T-helper 1 cell treated with Interleukin-12 subunit alpha and Interleukin-12 subunit beta and Interleukin-4 antibody, amounts not matched to agents 30 μg/mL and 1 μg/mL, for 36 hours (primary cell): ENCODE data around the gene KTN1.
A peak's percentile ranks its signal among the peaks of the same experiment; 100 is the strongest.

Experiments used
- H3K27ac Mint-ChIP-seq: one replicate; pipeline ENCODE4 v1.8.0; 2021; ENCODE audit warnings: mild to moderate bottlenecking, mixed read lengths
- H3K27me3 Mint-ChIP-seq: one replicate; pipeline ENCODE4 v1.8.0; 2021; ENCODE audit warnings: low read depth, mixed read lengths
- H3K36me3 Mint-ChIP-seq: one replicate; pipeline ENCODE4 v1.8.0; 2021; ENCODE audit warnings: low read depth, mixed read lengths
- H3K4me1 Mint-ChIP-seq: one replicate; pipeline ENCODE4 v1.8.0; 2021; ENCODE audit warnings: low read depth, mixed read lengths
- H3K4me3 Mint-ChIP-seq: one replicate; pipeline ENCODE4 v1.8.0; 2021; ENCODE audit warnings: mild to moderate bottlenecking, moderate library complexity, mixed read lengths
- H3K9me3 Mint-ChIP-seq: one replicate; pipeline ENCODE4 v1.8.0; 2021; ENCODE audit warnings: mixed read lengths

KTN1 gene, protein sequence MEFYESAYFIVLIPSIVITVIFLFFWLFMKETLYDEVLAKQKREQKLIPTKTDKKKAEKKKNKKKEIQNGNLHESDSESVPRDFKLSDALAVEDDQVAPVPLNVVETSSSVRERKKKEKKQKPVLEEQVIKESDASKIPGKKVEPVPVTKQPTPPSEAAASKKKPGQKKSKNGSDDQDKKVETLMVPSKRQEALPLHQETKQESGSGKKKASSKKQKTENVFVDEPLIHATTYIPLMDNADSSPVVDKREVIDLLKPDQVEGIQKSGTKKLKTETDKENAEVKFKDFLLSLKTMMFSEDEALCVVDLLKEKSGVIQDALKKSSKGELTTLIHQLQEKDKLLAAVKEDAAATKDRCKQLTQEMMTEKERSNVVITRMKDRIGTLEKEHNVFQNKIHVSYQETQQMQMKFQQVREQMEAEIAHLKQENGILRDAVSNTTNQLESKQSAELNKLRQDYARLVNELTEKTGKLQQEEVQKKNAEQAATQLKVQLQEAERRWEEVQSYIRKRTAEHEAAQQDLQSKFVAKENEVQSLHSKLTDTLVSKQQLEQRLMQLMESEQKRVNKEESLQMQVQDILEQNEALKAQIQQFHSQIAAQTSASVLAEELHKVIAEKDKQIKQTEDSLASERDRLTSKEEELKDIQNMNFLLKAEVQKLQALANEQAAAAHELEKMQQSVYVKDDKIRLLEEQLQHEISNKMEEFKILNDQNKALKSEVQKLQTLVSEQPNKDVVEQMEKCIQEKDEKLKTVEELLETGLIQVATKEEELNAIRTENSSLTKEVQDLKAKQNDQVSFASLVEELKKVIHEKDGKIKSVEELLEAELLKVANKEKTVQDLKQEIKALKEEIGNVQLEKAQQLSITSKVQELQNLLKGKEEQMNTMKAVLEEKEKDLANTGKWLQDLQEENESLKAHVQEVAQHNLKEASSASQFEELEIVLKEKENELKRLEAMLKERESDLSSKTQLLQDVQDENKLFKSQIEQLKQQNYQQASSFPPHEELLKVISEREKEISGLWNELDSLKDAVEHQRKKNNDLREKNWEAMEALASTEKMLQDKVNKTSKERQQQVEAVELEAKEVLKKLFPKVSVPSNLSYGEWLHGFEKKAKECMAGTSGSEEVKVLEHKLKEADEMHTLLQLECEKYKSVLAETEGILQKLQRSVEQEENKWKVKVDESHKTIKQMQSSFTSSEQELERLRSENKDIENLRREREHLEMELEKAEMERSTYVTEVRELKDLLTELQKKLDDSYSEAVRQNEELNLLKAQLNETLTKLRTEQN (N-terminal part only)

DNA sequence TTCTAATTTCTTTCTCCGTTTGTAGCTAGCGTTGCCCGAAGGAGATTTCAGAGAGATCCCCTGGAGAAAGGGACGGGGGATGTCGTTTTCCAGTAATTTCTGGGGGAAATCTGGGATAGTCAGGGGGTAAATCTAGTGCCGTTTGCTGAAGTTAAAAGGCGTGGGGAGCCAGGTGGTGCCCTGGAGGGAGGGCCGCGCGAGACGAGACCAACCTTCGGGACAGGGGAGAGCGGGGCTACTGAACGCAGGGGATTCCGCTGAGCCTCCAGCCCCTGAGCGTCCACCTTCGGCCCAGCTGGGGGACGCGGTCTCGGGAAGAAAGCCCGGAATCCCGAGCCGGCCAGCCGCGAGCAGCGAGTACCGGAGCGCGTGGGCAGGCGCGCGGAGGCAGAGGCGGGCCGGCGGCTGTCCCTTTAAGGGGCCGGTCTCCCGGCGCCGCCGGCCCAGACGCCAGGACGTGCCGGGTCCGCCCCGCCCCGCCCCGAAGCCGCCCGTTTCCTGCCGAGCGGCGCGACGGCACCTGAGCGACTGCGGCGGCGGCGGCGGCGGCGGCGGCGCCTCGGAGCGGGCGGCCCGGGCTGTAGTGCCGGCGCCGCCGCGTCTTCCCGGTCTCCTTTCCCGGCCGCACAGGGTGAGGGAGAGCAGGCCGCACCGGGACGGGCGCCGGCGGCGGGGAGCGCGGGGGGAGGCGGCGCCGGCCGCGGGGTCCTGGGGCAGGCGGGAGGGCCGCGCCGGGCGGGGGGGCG lies at the start of gene KTN1:
Gene KTN1 (plus strand): TSS at position 484 of the 746 bp plus-strand sequence. CDS start 31,842 bp downstream, outside the sequence.
- peaks cover 27% of the 10 kb centered on the region for H3K4me1 Mint-ChIP-seq
- peak within 1 kb of the TSS; percentile 89 for H3K27ac Mint-ChIP-seq
- H3K27me3 Mint-ChIP-seq, result no peaks in the 10 kb centered on the region
- H3K4me3 Mint-ChIP-seq, result peak within 1 kb of the TSS; percentile 92
- H3K9me3 Mint-ChIP-seq, result no peaks in the 10 kb centered on the region
- no peaks in the 10 kb centered on the region for H3K36me3 Mint-ChIP-seq

DNA sequence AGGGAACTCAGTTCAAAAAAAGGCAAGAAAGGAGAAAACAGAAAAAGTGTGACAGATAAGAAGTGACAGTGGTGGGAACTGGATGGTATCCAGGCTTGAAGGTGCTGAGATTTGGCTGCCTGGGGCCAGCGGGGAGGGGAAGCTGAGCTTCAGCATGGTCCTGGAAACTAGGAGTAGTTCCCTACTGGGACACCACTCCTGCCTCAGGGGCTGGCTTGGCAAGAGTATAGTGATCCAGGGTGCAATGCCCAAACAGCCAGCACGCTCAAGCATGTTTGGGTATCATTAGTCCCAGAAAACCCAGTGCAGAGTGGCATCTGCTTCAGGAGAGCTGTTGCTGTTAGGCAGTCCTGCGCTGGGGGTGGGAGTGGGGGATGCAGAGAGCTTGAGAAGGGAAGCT lies 49.5 kb upstream of the KTN1 start:
- no peaks in the 10 kb centered on the region for H3K4me1 Mint-ChIP-seq
- H3K27ac Mint-ChIP-seq, result no peak overlapping the region
- H3K4me3 Mint-ChIP-seq, result no peak overlapping the region
- no peaks in the 10 kb centered on the region for H3K9me3 Mint-ChIP-seq
- H3K36me3 Mint-ChIP-seq, result no peaks in the 10 kb centered on the region
- peaks cover 7% of the 10 kb centered on the region for H3K27me3 Mint-ChIP-seq

DNA sequence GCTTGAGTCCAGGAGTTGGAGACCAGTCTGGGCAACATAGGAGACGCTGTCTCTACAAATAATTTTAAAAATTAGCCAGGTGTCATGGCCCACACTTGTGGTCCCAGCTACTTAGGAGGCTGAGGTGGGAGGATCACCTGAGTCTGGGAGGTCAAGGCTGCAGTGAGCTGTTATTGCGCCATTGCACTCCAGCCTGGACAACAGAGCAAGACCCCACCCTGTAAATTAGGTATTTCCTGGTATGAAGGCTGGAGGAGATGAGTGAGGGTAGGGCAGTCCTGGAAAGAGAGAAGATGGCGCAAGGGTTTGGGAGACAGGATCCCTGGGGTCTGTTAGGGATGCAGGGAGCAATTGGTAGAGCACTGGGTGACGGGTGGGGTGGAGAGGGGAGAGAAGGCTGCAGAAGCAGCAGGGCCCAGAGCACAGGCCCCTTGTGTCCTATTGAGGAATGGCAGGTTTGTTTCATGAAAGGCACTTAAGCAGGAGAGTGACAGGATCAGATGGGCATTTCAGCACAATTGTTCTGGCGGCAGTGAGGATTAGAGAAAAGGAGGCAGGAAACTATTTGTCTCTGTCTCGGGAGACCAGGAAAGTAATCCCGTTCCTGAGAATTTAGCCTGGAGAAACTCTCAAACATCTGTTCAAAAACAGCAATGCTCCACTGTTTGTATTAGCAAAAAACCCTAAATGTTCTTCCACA lies 47.2 kb upstream of the KTN1 start:
- Mint-ChIP-seq H3K27ac (no peak overlapping the region), H3K4me3 (no peak overlapping the region), H3K4me1 (no peaks in the 10 kb centered on the region)

DNA sequence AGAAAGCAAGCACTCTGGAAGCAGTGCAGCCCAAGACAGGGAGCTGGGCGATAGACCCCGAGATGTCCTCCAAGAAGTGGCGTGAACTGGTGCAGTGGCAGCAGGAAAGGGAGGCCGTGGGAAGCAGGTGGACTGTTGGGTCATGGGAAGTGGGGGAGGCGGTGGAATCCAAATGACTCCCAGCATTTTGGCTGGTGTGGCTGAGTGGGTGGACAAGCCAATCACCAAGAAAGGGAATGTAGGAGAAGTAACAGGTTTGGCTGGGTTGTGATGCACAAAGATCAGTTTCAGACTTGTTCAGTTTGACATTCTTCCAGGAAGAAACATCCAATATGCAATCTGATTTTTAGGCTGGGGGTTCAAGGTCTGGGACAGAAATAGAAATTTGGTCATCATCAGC lies 46.0 kb upstream of the KTN1 start:
- no peak overlapping the region for H3K27ac Mint-ChIP-seq

More for the DNA sequence above, 47.2 kb upstream of the KTN1 start:
- H3K27me3 Mint-ChIP-seq, result peaks cover 5% of the 10 kb centered on the region
- H3K9me3 Mint-ChIP-seq, result peaks cover 8% of the 10 kb centered on the region
- H3K36me3 Mint-ChIP-seq, result peaks cover 2% of the 10 kb centered on the region

DNA sequence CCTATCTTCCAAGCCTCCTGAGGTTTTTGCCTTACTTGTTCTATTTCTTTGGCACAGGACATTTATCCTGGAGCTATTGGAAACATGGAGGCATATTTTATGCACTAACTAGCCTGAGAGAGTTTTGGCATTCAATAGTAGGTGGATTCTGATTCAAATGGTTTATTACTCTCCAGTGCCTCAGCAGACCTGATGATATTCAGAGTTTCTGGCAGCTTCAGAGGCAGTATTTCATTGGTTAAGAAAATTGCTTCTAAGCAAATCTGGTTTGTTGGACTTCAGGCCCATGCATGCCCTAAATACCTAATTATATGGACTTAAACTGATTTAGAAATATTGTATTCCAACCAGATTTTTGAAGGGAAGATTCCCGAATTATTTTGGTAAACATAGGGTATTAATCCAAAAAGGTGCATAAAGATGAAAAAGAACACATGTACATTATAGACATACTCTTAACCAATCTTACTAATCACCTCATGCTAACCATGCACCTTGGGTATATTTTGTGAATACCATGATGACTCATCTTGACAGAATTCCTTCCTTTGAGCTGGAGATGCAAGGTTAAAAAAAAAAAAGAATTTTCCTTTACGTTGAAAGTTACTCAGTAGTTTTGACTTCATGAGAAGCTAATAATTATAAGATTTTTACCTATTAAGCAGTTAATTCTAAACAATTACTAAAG lies 44.3 kb upstream of the KTN1 start:
- no peak overlapping the region for H3K27ac Mint-ChIP-seq
- H3K36me3 Mint-ChIP-seq, result peaks cover 2% of the 10 kb centered on the region
- H3K4me1 Mint-ChIP-seq, result no peaks in the 10 kb centered on the region
- H3K4me3 Mint-ChIP-seq, result no peak overlapping the region
- H3K9me3 Mint-ChIP-seq, result peaks cover 8% of the 10 kb centered on the region
- H3K27me3 Mint-ChIP-seq, result no peaks in the 10 kb centered on the region

More for the DNA sequence above, 46.0 kb upstream of the KTN1 start:
- peaks cover 2% of the 10 kb centered on the region for H3K36me3 Mint-ChIP-seq
- peaks cover 3% of the 10 kb centered on the region for H3K27me3 Mint-ChIP-seq
- peaks cover 8% of the 10 kb centered on the region for H3K9me3 Mint-ChIP-seq
- H3K4me1 Mint-ChIP-seq, result no peaks in the 10 kb centered on the region
- no peak overlapping the region for H3K4me3 Mint-ChIP-seq

DNA sequence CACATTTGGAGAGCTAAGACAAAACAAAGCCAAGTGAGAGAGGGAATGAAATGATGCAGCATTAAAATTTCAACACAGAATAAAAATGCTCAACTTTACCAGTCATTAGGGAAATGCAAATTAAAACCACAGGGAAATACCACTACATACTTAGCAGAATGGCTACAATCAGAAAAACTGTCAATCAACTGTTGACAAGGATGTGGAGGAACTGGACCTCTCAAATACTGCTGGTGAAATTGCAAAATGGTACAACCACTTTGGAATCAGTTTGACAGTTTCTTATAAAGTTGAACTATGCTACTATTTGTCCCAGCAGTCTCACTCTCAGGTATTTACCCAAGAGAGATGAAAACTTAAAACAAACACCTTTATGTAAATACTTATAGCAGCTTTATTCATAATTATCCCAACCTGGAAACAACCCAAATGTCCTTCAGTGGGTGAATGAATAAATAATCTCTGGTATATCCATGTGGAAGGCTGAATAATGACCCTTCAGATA lies 43.8 kb upstream of the KTN1 start:
- peaks cover 2% of the 10 kb centered on the region for H3K36me3 Mint-ChIP-seq
- no peak overlapping the region for H3K4me3 Mint-ChIP-seq
- H3K27ac Mint-ChIP-seq, result no peak overlapping the region
- H3K27me3 Mint-ChIP-seq, result no peaks in the 10 kb centered on the region
- peaks cover 8% of the 10 kb centered on the region for H3K9me3 Mint-ChIP-seq
- no peaks in the 10 kb centered on the region for H3K4me1 Mint-ChIP-seq

DNA sequence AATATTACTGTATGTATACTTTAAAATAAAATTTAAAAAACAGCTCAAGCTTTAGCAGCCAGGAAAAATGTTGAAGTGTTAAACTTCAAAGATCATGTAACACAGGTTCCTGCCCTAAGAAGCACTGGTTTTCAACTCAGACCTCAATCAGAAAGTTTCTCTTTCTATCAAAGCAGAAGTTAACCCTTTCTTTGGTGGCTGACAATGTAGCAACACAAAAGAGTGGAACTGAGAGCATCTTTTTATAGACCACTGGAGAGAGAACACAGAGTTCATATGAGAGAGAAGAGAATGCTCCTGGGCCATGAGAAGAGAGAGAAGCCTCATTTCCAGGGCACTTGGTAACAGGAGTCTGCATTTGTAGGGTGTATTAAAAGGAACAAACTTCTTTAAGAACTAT lies 42.2 kb upstream of the KTN1 start:
- H3K9me3 Mint-ChIP-seq, result peaks cover 8% of the 10 kb centered on the region
- H3K4me3 Mint-ChIP-seq, result no peak overlapping the region
- no peak overlapping the region for H3K27ac Mint-ChIP-seq
- H3K36me3 Mint-ChIP-seq, result peaks cover 2% of the 10 kb centered on the region
- no peaks in the 10 kb centered on the region for H3K4me1 Mint-ChIP-seq
- no peaks in the 10 kb centered on the region for H3K27me3 Mint-ChIP-seq

DNA sequence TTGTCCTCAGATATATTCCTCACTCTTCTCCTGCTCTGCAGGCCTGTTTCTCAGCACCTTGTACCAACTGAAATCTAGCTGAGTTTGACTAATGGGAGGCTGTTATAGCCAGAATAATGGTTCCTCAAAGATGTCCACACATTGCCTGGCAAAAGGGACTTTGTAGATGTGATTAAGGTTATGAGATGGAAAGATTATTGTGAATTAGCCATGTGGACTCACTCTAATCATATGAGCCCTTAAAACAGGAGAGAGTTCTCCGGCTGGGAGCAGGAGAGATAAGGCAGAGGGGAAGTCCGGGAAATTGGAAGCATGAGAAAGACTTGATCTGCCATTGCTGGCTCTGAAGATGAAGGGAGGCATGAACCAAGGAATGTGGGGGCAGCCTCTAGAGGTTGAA lies 40.0 kb upstream of the KTN1 start:
- H3K4me3 Mint-ChIP-seq, result no peak overlapping the region
- H3K4me1 Mint-ChIP-seq, result no peaks in the 10 kb centered on the region
- peaks cover 8% of the 10 kb centered on the region for H3K9me3 Mint-ChIP-seq
- H3K36me3 Mint-ChIP-seq, result peaks cover 2% of the 10 kb centered on the region
- no peaks in the 10 kb centered on the region for H3K27me3 Mint-ChIP-seq
- H3K27ac Mint-ChIP-seq, result no peak overlapping the region

DNA sequence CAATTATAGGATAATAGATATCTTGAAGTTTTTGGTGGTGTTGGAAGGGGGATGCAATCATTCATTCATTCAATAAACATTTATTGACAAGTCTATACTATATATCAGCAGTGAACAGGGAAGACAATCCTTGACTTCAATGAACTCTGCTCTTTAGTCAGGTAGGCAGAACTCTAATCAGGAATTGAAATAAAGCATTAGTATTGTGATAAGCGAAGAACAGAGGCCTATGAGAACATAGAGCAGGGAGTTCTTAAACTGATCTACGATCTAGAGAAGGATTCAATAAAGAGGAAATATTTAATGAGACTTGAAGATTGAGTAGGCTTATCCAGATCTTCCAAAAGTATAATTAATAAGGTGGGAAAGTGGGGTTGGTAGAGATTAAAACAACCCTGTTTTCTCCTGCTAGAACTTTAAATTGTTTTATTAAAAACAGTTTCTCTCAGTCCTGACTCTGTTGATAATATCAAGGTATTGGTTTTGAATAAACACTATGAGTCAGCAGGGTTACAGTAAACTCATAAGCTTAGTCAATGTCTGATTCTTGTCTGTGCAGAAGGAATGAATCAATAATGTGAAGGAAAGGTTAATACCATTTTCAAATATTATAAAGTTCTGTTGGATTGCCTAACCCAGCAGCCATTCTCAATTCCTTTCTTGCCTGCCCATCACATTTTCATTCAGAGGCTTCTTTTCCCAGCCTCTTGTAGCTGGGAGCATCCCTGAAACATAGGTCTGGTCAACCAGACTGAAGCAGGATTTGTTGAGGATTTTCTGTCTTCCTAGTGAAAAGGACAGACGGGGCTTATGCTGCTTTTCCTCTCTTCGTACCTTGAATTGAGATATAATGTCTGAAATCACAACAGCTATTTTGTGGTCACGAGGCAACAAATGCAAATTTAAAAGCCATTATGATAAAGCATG lies 38.9 kb upstream of the KTN1 start:
- H3K4me1 Mint-ChIP-seq, result no peaks in the 10 kb centered on the region
- no peak overlapping the region for H3K4me3 Mint-ChIP-seq
- no peaks in the 10 kb centered on the region for H3K27me3 Mint-ChIP-seq
- H3K27ac Mint-ChIP-seq, result no peak overlapping the region
- H3K9me3 Mint-ChIP-seq, result peaks cover 8% of the 10 kb centered on the region
- H3K36me3 Mint-ChIP-seq, result peaks cover 2% of the 10 kb centered on the region

DNA sequence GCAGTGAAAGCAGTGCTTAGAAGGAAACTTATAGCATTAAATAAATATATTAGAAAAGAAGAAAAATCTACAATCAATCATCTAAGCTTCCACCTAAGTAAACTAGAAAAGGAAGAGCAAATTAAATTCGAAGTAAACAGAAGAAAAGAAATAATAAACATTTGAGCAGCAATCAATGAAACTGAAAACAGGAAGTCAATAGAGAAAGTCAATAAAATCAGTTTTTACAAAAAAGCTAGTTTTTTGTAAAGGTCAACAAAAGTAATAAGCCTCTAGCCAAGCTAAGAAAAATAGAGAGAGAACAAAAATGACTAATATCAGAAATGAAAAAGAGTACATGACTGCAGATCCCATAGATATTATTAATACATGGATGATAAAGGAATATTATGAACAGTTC lies 34.2 kb upstream of the KTN1 start:
- H3K9me3 Mint-ChIP-seq, result no peaks in the 10 kb centered on the region
- no peaks in the 10 kb centered on the region for H3K36me3 Mint-ChIP-seq
- H3K27me3 Mint-ChIP-seq, result no peaks in the 10 kb centered on the region
- H3K4me3 Mint-ChIP-seq, result no peak overlapping the region
- no peaks in the 10 kb centered on the region for H3K4me1 Mint-ChIP-seq
- no peak overlapping the region for H3K27ac Mint-ChIP-seq

DNA sequence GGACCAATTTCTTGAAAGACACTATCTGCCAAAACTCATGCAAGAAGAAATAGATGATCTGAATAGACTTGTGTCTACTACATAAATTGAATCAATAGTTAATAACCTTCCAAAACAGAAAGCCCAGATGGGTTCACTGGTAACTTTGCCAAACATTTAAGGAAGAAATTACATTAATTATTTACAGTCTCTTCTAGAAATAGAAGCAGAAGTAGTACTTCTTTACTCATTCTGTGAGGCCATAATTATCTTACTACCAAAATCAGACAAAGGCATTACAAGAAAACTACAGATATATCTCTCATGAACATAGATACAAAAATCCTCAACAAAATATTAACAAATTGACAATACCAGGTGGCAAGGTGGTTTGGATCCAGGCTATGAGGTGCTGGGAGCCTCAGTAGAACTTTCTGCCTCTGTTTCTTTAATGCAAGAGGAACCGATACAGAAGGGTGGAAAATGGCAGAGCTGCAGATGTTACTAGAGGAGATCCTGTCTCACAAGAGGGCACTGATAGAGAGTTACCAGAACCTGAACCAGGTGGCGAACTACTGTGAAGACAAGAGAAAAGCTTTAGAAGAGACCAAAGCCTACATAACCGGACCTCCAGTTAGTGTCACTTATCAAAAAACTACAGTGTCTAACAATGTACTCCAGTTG lies 33.7 kb upstream of the KTN1 start:
- H3K27me3 Mint-ChIP-seq, result no peaks in the 10 kb centered on the region
- H3K4me1 Mint-ChIP-seq, result no peaks in the 10 kb centered on the region
- no peak overlapping the region for H3K27ac Mint-ChIP-seq
- H3K9me3 Mint-ChIP-seq, result no peaks in the 10 kb centered on the region
- H3K36me3 Mint-ChIP-seq, result no peaks in the 10 kb centered on the region
- no peak overlapping the region for H3K4me3 Mint-ChIP-seq
